HG03025 (cell line): ENCODE results near the gene SLC5A5.
"Not testable (repeated sequence)": the region's sequence is repeated elsewhere in the genome, so short reads cannot be mapped to it uniquely, and the experiment has no call there.

ENCODE experiments used
- ATAC-seq: cut with Tn5 transposase; IDR thresholded peaks from one replicate; pipeline ENCODE4 v1.9.1; 2021; ENCODE audit warnings: mild to moderate bottlenecking, moderate library complexity; ENCODE audit not compliant: unreplicated experiment, low FRiP score

Gene SLC5A5

GRCh38 chr19:17869114-17869608 lies 2.6 kb upstream of the SLC5A5 start:
- no peak for ATAC-seq

- no peak for ATAC-seq
Measured at GRCh38 chr19:17871032-17871877, 490 bp upstream of the SLC5A5 start.

GRCh38 chr19:17872251-17873001 lies 681 bp downstream of the SLC5A5 start:
- ATAC-seq: no peak

- no peak for ATAC-seq
Measured at GRCh38 chr19:17873786-17874757, 2.3 kb downstream of the SLC5A5 start.

- no peak for ATAC-seq
Measured at GRCh38 chr19:17874758-17875135, 3.0 kb downstream of the SLC5A5 start.

- ATAC-seq: no peak
Measured at GRCh38 chr19:17877696-17878095, 6.0 kb downstream of the SLC5A5 start.

GRCh38 chr19:17879466-17879865 lies 7.7 kb downstream of the SLC5A5 start:
- no peak for ATAC-seq

- ATAC-seq: no peak
Measured at GRCh38 chr19:17881701-17882100, 10.0 kb downstream of the SLC5A5 start.

GRCh38 chr19:17883627-17884410 lies 12.1 kb downstream of the SLC5A5 start:
- no peak for ATAC-seq

- no peak for ATAC-seq
Measured at GRCh38 chr19:17886515-17886914, 14.8 kb downstream of the SLC5A5 start.

- ATAC-seq: not testable (repeated sequence)
Measured at GRCh38 chr19:17887221-17887620, 15.5 kb downstream of the SLC5A5 start.

- no peak for ATAC-seq
Measured at GRCh38 chr19:17888260-17888659, 16.5 kb downstream of the SLC5A5 start.

GRCh38 chr19:17889609-17890214 lies 18.0 kb downstream of the SLC5A5 start:
- ATAC-seq: no peak

GRCh38 chr19:17893766-17894165 lies 22.0 kb downstream of the SLC5A5 start:
- no peak for ATAC-seq

- ATAC-seq: no peak
Measured at GRCh38 chr19:17902701-17903100, 31.0 kb downstream of the SLC5A5 start.

GRCh38 chr19:17908244-17908643 lies 36.5 kb downstream of the SLC5A5 start:
- no peak for ATAC-seq

- ATAC-seq: no peak
Measured at GRCh38 chr19:17909003-17909732, 37.4 kb downstream of the SLC5A5 start.

- ATAC-seq: no peak
Measured at GRCh38 chr19:17910791-17911360, 39.1 kb downstream of the SLC5A5 start.
